NCI-H345 (cell line): ENCODE results near the gene SART3.
A peak's percentile ranks its signal among the peaks of the same experiment; 100 is the strongest.
"Not testable (repeated sequence)": the region's sequence is repeated elsewhere in the genome, so short reads cannot be mapped to it uniquely, and the experiment has no call there.

Experiments
- DNase-seq: peaks from one replicate; lab custom pipeline; 2025; lab: John Stamatoyannopoulos, UW

Gene SART3

GRCh38 chr12:108563136-108563803 lies 2.3 kb upstream of the SART3 start:
- peak; percentile 85 for DNase-seq

- DNase-seq = peak; percentile 98
Observed at GRCh38 chr12:108562348-108563135, 1.6 kb upstream of the SART3 start, which contains the start of gene ISCU. Gene ISCU (plus strand): TSS chr12:108562596. CDS start chr12:108562623, 27 bp downstream.

GRCh38 chr12:108561852-108562347 lies 927 bp upstream of the SART3 start:
- DNase-seq = no peak

- DNase-seq = no peak
Observed at GRCh38 chr12:108560321-108560721, 652 bp downstream of the SART3 start.

GRCh38 chr12:108559748-108560147 lies 1.2 kb downstream of the SART3 start:
- no peak for DNase-seq

- no peak for DNase-seq
Observed at GRCh38 chr12:108559007-108559655, 1.8 kb downstream of the SART3 start.

- DNase-seq = not testable (repeated sequence)
Observed at GRCh38 chr12:108555383-108555782, 5.6 kb downstream of the SART3 start.

- DNase-seq = no peak
Observed at GRCh38 chr12:108553799-108554198, 7.2 kb downstream of the SART3 start.

- DNase-seq = no peak
Observed at GRCh38 chr12:108551535-108551934, 9.4 kb downstream of the SART3 start.

- DNase-seq = no peak
Observed at GRCh38 chr12:108548954-108549521, 11.9 kb downstream of the SART3 start.

- no peak for DNase-seq
Observed at GRCh38 chr12:108547686-108548085, 13.3 kb downstream of the SART3 start.

GRCh38 chr12:108543652-108544051 lies 17.3 kb downstream of the SART3 start:
- no peak for DNase-seq

- no peak for DNase-seq
Observed at GRCh38 chr12:108542320-108542719, 18.7 kb downstream of the SART3 start.

GRCh38 chr12:108538616-108539195 lies 22.3 kb downstream of the SART3 start:
- no peak for DNase-seq

GRCh38 chr12:108538146-108538545 lies 22.8 kb downstream of the SART3 start:
- no peak for DNase-seq

- DNase-seq = peak; percentile 43
Observed at GRCh38 chr12:108531929-108532848, 28.8 kb downstream of the SART3 start.

GRCh38 chr12:108530161-108530560 lies 30.8 kb downstream of the SART3 start:
- DNase-seq = no peak

GRCh38 chr12:108527166-108527496 lies 33.8 kb downstream of the SART3 start:
- DNase-seq = no peak

- DNase-seq = no peak
Observed at GRCh38 chr12:108526482-108527165, 34.3 kb downstream of the SART3 start.

- DNase-seq = no peak
Observed at GRCh38 chr12:108525681-108526080, 35.3 kb downstream of the SART3 start.
